ENCODE data around the gene EBI3.
"Not testable (repeated sequence)": the region's sequence is repeated elsewhere in the genome, so short reads cannot be mapped to it uniquely, and the experiment has no call there.

The EBI3 gene

DNA sequence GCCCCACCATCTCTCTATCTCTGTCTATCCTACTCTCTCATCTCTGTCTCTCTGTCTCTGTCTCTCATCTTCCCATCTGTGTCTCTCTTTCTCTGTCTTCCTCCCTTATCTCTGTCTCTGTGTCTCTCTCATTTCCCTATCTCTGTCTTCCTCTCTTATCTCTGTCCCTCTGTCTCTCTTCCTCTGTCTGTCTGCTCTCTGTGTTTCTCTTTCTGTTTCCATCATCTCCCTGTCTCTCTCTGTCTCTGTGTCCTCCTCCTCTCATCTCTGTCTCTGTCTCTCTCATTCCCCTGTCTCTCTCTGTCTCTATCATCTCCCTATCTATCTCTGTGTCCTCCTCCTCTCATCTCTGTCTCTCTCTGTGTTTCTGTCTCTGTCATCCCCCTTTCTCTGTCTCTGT, 1.6 kb upstream of the EBI3 start:
- TF ChIP-seq, protein P1, sequence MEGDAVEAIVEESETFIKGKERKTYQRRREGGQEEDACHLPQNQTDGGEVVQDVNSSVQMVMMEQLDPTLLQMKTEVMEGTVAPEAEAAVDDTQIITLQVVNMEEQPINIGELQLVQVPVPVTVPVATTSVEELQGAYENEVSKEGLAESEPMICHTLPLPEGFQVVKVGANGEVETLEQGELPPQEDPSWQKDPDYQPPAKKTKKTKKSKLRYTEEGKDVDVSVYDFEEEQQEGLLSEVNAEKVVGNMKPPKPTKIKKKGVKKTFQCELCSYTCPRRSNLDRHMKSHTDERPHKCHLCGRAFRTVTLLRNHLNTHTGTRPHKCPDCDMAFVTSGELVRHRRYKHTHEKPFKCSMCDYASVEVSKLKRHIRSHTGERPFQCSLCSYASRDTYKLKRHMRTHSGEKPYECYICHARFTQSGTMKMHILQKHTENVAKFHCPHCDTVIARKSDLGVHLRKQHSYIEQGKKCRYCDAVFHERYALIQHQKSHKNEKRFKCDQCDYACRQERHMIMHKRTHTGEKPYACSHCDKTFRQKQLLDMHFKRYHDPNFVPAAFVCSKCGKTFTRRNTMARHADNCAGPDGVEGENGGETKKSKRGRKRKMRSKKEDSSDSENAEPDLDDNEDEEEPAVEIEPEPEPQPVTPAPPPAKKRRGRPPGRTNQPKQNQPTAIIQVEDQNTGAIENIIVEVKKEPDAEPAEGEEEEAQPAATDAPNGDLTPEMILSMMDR (conservative IDR thresholded peaks at IDR 0.05; ENCODE audit: low read depth, low read length), result no peak
- no peak overlapping the region for H3K4me2 ChIP-seq
- no peak overlapping the region for H3K9ac ChIP-seq
- peaks cover 80% of the 10 kb centered on the region for H3K27me3 ChIP-seq (ENCODE audit: insufficient read depth, low read depth)
- no peaks in the 10 kb centered on the region for H4K20me1 ChIP-seq (ENCODE audit: insufficient read depth)
- no peak overlapping the region for H3K27ac ChIP-seq
- H3K36me3 ChIP-seq (ENCODE audit: insufficient read depth), result no peaks in the 10 kb centered on the region
- H2AFZ ChIP-seq (ENCODE audit: low read depth), result no peak overlapping the region
- no peaks in the 10 kb centered on the region for H3K4me1 ChIP-seq (ENCODE audit: low read depth, poor library complexity, severe bottlenecking)
- H3K4me3 ChIP-seq (IDR thresholded peaks at IDR 0.05; ENCODE audit: insufficient read depth, low read depth, low read length), result no peak overlapping the region
- H3K79me2 ChIP-seq (ENCODE audit: insufficient read depth, low read depth), result no peaks in the 10 kb centered on the region

DNA sequence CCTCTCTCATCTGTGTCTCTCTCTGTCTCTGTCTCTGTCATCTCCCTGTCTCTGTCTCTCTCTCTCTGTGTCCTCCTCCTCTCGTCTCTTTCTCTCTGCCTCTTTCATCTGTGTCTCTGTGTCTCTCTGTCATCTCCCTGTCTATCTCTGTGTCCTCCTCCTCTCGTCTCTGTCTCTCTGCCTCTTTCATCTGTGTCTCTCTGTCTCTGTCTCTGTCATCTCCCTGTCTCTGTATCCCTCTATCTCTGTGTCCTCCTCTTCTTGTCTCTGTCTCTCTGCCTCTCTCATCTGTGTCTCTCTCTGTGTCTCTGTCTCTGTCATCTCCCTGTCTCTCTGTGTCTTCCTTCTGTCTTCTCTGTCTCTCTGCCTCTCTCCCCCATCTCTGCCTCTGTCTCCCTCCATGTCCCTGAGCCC, 551 bp upstream of the EBI3 start:
- H3K4me2 ChIP-seq, result no peak overlapping the region
- no peak overlapping the region for H2AFZ ChIP-seq (ENCODE audit: low read depth)
- no peaks in the 10 kb centered on the region for H3K36me3 ChIP-seq (ENCODE audit: insufficient read depth)
- H3K9ac ChIP-seq, result no peak overlapping the region
- no peak overlapping the region for H3K4me3 ChIP-seq (IDR thresholded peaks at IDR 0.05; ENCODE audit: insufficient read depth, low read depth, low read length)
- no peaks in the 10 kb centered on the region for H3K4me1 ChIP-seq (ENCODE audit: low read depth, poor library complexity, severe bottlenecking)
- peaks cover 83% of the 10 kb centered on the region for H3K27me3 ChIP-seq (ENCODE audit: insufficient read depth, low read depth)
- H4K20me1 ChIP-seq (ENCODE audit: insufficient read depth), result no peaks in the 10 kb centered on the region
- no peaks in the 10 kb centered on the region for H3K79me2 ChIP-seq (ENCODE audit: insufficient read depth, low read depth)
- H3K27ac ChIP-seq, result no peak overlapping the region
- TF ChIP-seq, protein P1 (conservative IDR thresholded peaks at IDR 0.05; ENCODE audit: low read depth, low read length), result no peak

DNA sequence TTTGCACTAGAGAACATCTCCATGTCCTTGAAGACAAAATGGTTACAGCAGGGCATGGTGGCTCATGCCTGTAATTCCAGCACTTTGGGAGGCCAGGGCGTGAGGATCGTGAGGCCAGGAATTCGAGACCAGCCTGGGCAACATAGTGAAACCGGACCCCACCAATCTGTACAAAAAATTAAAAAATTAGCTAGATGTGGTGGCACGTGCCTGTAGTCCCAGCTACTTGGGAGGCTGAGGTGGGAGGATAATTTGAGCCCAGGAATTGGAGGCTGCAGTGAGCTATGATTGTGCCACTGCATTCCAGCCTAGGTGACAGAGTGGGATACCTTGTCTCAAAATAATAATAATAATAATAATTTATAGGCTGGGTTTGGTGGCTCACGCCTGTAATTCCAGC, 914 bp downstream of the EBI3 start:
- not testable (repeated sequence) for H3K4me1 ChIP-seq (ENCODE audit: low read depth, poor library complexity, severe bottlenecking); H2AFZ ChIP-seq (ENCODE audit: low read depth); H3K36me3 ChIP-seq (ENCODE audit: insufficient read depth); H3K27ac ChIP-seq; H3K4me3 ChIP-seq (IDR thresholded peaks at IDR 0.05; ENCODE audit: insufficient read depth, low read depth, low read length); H3K9ac ChIP-seq; H3K79me2 ChIP-seq (ENCODE audit: insufficient read depth, low read depth); H3K4me2 ChIP-seq; H4K20me1 ChIP-seq (ENCODE audit: insufficient read depth)
- peaks cover 86% of the 10 kb centered on the region for H3K27me3 ChIP-seq (ENCODE audit: insufficient read depth, low read depth)

DNA sequence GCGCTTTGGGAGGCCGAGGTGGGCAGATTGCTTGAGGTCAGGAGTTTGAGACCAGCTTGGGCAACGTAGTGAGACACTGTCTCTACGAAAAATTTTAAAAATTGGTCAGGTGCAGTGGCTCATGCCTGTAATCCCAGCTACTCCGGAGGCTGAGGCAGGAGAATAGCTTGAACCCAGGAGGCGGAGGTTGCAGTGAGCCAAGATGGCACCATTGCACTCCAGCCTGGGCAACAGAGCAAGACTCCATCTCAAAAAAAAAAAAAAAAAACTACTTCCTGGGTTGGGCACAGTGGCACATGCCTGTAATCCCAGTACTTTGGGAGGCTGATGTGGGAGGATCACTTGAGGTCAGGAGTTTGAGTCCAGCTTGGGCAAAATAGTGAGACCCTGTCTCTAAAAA, 2.2 kb downstream of the EBI3 start:
- H3K27ac ChIP-seq, result not testable (repeated sequence)

DNA sequence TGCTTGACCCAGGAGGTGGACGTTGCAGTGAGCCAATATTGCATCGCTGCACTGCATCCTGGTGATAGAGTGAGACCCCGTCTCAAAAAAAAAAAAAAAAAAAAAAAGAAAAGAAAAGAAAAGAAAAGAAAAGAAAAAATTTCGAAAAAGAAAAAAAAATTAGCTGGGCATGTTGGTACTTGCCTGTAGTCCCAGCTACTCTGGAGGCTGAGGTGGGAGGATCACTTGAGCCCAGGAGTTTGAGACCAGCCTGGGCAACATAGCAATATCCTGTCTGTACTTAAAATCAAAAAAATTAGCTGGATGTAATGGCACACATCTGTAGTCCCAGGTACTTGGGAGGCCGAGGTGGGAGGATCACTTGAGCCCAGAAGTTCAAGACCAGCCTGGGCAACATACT, 2.8 kb downstream of the EBI3 start:
- not testable (repeated sequence) for H3K4me2 ChIP-seq; H3K9ac ChIP-seq; H3K4me1 ChIP-seq (ENCODE audit: low read depth, poor library complexity, severe bottlenecking); H3K4me3 ChIP-seq (IDR thresholded peaks at IDR 0.05; ENCODE audit: insufficient read depth, low read depth, low read length); H2AFZ ChIP-seq (ENCODE audit: low read depth); H3K27ac ChIP-seq; H4K20me1 ChIP-seq (ENCODE audit: insufficient read depth); H3K79me2 ChIP-seq (ENCODE audit: insufficient read depth, low read depth); H3K36me3 ChIP-seq (ENCODE audit: insufficient read depth)
- peaks cover 85% of the 10 kb centered on the region for H3K27me3 ChIP-seq (ENCODE audit: insufficient read depth, low read depth)

More for the DNA sequence above, 2.2 kb downstream of the EBI3 start:
- H3K9ac ChIP-seq; H4K20me1 ChIP-seq (ENCODE audit: insufficient read depth); H3K36me3 ChIP-seq (ENCODE audit: insufficient read depth); H3K79me2 ChIP-seq (ENCODE audit: insufficient read depth, low read depth); H3K4me3 ChIP-seq (IDR thresholded peaks at IDR 0.05; ENCODE audit: insufficient read depth, low read depth, low read length); H3K4me2 ChIP-seq; H3K4me1 ChIP-seq (ENCODE audit: low read depth, poor library complexity, severe bottlenecking); H2AFZ ChIP-seq (ENCODE audit: low read depth): not testable (repeated sequence)
- peaks cover 82% of the 10 kb centered on the region for H3K27me3 ChIP-seq (ENCODE audit: insufficient read depth, low read depth)

DNA sequence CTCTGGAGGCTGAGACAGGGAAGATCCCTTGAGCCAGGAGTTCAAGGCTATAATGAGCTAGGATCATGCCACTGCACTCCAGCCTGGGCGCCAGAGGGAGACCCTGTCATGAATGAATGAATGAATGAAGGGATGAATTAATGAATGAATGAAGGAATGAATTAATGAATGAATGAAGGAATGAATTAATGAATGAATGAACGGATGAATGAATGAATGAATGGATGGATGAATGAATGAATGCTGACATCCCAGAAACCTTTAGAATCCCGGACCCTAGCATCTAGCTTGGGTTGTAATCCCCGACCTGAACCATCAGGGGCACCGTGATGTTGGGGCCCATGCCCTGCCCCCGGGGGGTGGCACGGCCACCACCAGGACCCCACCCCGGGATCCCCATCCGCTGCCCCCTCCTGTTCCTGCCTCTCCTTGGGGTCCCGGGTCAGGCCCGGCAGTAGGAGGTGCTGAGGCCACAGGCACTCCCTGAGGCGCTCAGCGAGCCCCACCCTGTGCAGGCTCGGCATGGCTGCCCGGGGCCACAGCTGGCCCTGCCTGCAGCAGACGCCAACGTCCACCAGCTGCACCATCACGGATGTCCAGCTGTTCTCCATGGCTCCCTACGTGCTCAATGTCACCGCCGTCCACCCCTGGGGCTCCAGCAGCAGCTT, 3.4 kb downstream of the EBI3 start:
- H3K9ac ChIP-seq, result no peak overlapping the region
- H3K79me2 ChIP-seq (ENCODE audit: insufficient read depth, low read depth), result no peaks in the 10 kb centered on the region
- no peak overlapping the region for H3K4me3 ChIP-seq (IDR thresholded peaks at IDR 0.05; ENCODE audit: insufficient read depth, low read depth, low read length)
- H3K27me3 ChIP-seq (ENCODE audit: insufficient read depth, low read depth), result peaks cover 83% of the 10 kb centered on the region
- H3K4me1 ChIP-seq (ENCODE audit: low read depth, poor library complexity, severe bottlenecking), result no peaks in the 10 kb centered on the region
- no peak overlapping the region for H3K27ac ChIP-seq
- TF ChIP-seq, protein P1 (conservative IDR thresholded peaks at IDR 0.05; ENCODE audit: low read depth, low read length), result no peak
- H3K36me3 ChIP-seq (ENCODE audit: insufficient read depth), result no peaks in the 10 kb centered on the region
- H2AFZ ChIP-seq (ENCODE audit: low read depth), result no peak overlapping the region
- no peaks in the 10 kb centered on the region for H4K20me1 ChIP-seq (ENCODE audit: insufficient read depth)
- no peak overlapping the region for H3K4me2 ChIP-seq
